ENCODE results near the gene CARD19. TPM values are rescaled to one million over a fixed set of nuclear protein-coding genes. Genes with fewer than 3 reads are reported as not detected.

CARD19 gene
- total RNA-seq, 1 experiment from 2014 or later: 63.4 TPM

GRCh38 chr9:93071464-93071863, 24.6 kb upstream of the CARD19 start:
- ChIA-PET POLR2A (no interaction called here), CTCF (no interaction called here)
- DNase-seq (ENCODE audit: low read depth, low spot score) (no peak), ATAC-seq (peak; percentile 62; the same call in 1 of the 2 replicates)
- no peak for TF ChIP-seq CTCF (IDR thresholded peaks at IDR 0.05)
- no peak for TF ChIP-seq SIN3A (IDR thresholded peaks at IDR 0.05; ENCODE audit: borderline replicate concordance, insufficient read depth, low read depth, low read length)
- TF ChIP-seq POLR2AphosphoS5 (IDR thresholded peaks at IDR 0.05; ENCODE audit: low read depth, low read length): no peak
- no peak for TF ChIP-seq TCF7L2 (IDR thresholded peaks at IDR 0.05; ENCODE audit: low read depth, low read length)
- no peak for TF ChIP-seq REST (IDR thresholded peaks at IDR 0.05; ENCODE audit: insufficient read depth in 1 of 2, low read depth in 2 of 2, low read length in 1 of 2)
- Histone ChIP-seq H3K36me3 (ENCODE audit: control insufficient read depth, insufficient read depth, low read length) (no peaks in the 10 kb centered on the region), H3K4me1 (ENCODE audit: control insufficient read depth, insufficient read depth, low read length) (0 out of 2 replicates have a peak, but pooled peaks cover 2% of the 10 kb centered on the region), H3K4me3 (ENCODE audit: low read depth in 2 of 2, low read length in 2 of 2) (no peak overlapping the region), H3K9me3 (ENCODE audit: control insufficient read depth, insufficient read depth, low read depth, low read length) (no peaks in the 10 kb centered on the region), H3K27ac (ENCODE audit: low read length) (no peak overlapping the region), H3K27me3 (ENCODE audit: control insufficient read depth, insufficient read depth, low read length) (no peaks in the 10 kb centered on the region)
- intact Hi-C loops (cut with micrococcal nuclease; ENCODE audit: unreplicated experiment): no loop called here
- BruUV-seq (replicated peaks): no TSS peak
- in situ Hi-C loops (cut with HindIII; ENCODE audit: low pct_unique_long_range_greater_than_20kb, low sequenced_read_pairs): no loop called here

GRCh38 chr9:93072383-93072795, 23.6 kb upstream of the CARD19 start:
- ChIA-PET POLR2A (no interaction called here), CTCF (no interaction called here)
- no peak for ATAC-seq
- in situ Hi-C loops (cut with HindIII; ENCODE audit: low pct_unique_long_range_greater_than_20kb, low sequenced_read_pairs): no loop called here
- Histone ChIP-seq H3K27ac (ENCODE audit: low read length) (no peak overlapping the region), H3K36me3 (ENCODE audit: control insufficient read depth, insufficient read depth, low read length) (no peaks in the 10 kb centered on the region), H3K4me3 (ENCODE audit: low read depth in 2 of 2, low read length in 2 of 2) (no peak overlapping the region), H3K9me3 (ENCODE audit: control insufficient read depth, insufficient read depth, low read depth, low read length) (no peaks in the 10 kb centered on the region), H3K4me1 (ENCODE audit: control insufficient read depth, insufficient read depth, low read length) (0 out of 2 replicates have a peak, but pooled peaks cover 2% of the 10 kb centered on the region), H3K27me3 (ENCODE audit: control insufficient read depth, insufficient read depth, low read length) (no peaks in the 10 kb centered on the region)
- no peak for DNase-seq (ENCODE audit: low read depth, low spot score)
- TF ChIP-seq TCF7L2 (IDR thresholded peaks at IDR 0.05; ENCODE audit: low read depth, low read length): no peak
- TF ChIP-seq CTCF (IDR thresholded peaks at IDR 0.05): no peak
- TF ChIP-seq REST (IDR thresholded peaks at IDR 0.05; ENCODE audit: insufficient read depth in 1 of 2, low read depth in 2 of 2, low read length in 1 of 2): no peak
- no peak for TF ChIP-seq SIN3A (IDR thresholded peaks at IDR 0.05; ENCODE audit: borderline replicate concordance, insufficient read depth, low read depth, low read length)
- no peak for TF ChIP-seq POLR2AphosphoS5 (IDR thresholded peaks at IDR 0.05; ENCODE audit: low read depth, low read length)
- intact Hi-C loops (cut with micrococcal nuclease; ENCODE audit: unreplicated experiment): no loop called here
- no TSS peak for BruUV-seq (replicated peaks)
